Fibroblast of lung (primary cell): ENCODE data around the gene ABCB4.

ENCODE experiments used
- CTCF ChIP-seq, 2 donors: IDR thresholded peaks in 1 of 2; conservative IDR thresholded peaks in 1 of 2; 1 replicate in 1 of 2; 2 replicates in 1 of 2; pipeline ENCODE4 v1.5.1; 2011 to 2012; ENCODE audit warnings: low read length in 2 of 2, control low read depth in 1 of 2, inconsistent platforms in 1 of 2, low read depth in 1 of 2, mild to moderate bottlenecking in 1 of 2
- EZH2 ChIP-seq: IDR thresholded peaks from 2 replicates; pipeline ENCODE4 v1.5.1; 2012; ENCODE audit warnings: low read length, control low read depth, mild to moderate bottlenecking; ENCODE audit errors: missing control alignments

GRCh38 chr7:87480386-87480785 lies 4.9 kb upstream of the ABCB4 start:
- TF ChIP-seq CTCF (conservative IDR thresholded peaks at IDR 0.05 in 1 of 2, IDR thresholded peaks at IDR 0.05 in 1 of 2; ENCODE audit: low read depth in 1 of 2, low read length in 2 of 2) (no peak), EZH2 (no peak)
